Testis (tissue), 2 donors: ENCODE results near the gene SLC38A7.

Experiments
- CTCF ChIP-seq, 3 experiments: fragments of 450-650 bp in 2 of 3; fragments of 200-600 bp in 1 of 3; sonication (generic) in 1 of 3; IDR thresholded peaks; one replicate each; pipeline ENCODE4 v1.5.1; 2016 to 2019; ENCODE audit warnings: antibody characterized with exemption in 3 of 3, mild to moderate bottlenecking in 2 of 3, moderate library complexity in 1 of 3
- POLR2A ChIP-seq: fragments of 450-650 bp; IDR thresholded peaks from one replicate; pipeline ENCODE4 v1.6.1; 2017; ENCODE audit warnings: antibody characterized with exemption, mild to moderate bottlenecking, moderate library complexity

- TF ChIP-seq CTCF (IDR thresholded peaks at IDR 0.05), result no peak
- TF ChIP-seq POLR2A, result no peak
These were observed 43.4 kb upstream of the SLC38A7 start for GRCh38 chr16:58727796-58728568.
